GM13977 (cell line): Measurements from ENCODE around the gene MT2A.

ENCODE experiments used
- DNase-seq: peaks from one replicate; pipeline ENCODE4 v3.0.0; 2012; ENCODE audit warnings: low spot score
- CTCF ChIP-seq: IDR thresholded peaks from 2 replicates; pipeline ENCODE4 v1.5.1; 2012; ENCODE audit warnings: mild to moderate bottlenecking, control low read depth; ENCODE audit not compliant: insufficient read depth; ENCODE audit errors: extremely low read depth, missing control alignments
- in situ Hi-C: fragments of 300-500 bp; cut with MboI; formaldehyde crosslinking; loops from one replicate; pipeline ENCODE4 v1.12.0; 2022; ENCODE audit warnings: low sequenced_read_pairs, low pct_unique_long_range_greater_than_20kb, mixed read lengths, inconsistent platforms; ENCODE audit not compliant: unreplicated experiment

The MT2A gene

GRCh38 chr16:56636616-56637413, 28.4 kb downstream of the MT2A start:
- TF ChIP-seq CTCF: no peak
- DNase-seq: no peak
- in situ Hi-C loops: no loop called here

- in situ Hi-C loops: no loop called here
- DNase-seq: no peak
- no peak for TF ChIP-seq CTCF
Observed at GRCh38 chr16:56637814-56638750, 29.7 kb downstream of the MT2A start, which contains the start of gene MT1A. Gene MT1A, plus strand, starts transcription at chr16:56638666. Its CDS starts 73 bp downstream, at chr16:56638739.

- in situ Hi-C loops: no loop called here
- TF ChIP-seq CTCF: no peak
- DNase-seq: no peak
Observed at GRCh38 chr16:56639045-56639444, 30.7 kb downstream of the MT2A start.

- DNase-seq: no peak
- in situ Hi-C loops: no loop called here
- no peak for TF ChIP-seq CTCF
Observed at GRCh38 chr16:56640076-56640475, 31.7 kb downstream of the MT2A start.

GRCh38 chr16:56641166-56641565, 32.8 kb downstream of the MT2A start:
- no peak for TF ChIP-seq CTCF
- no peak for DNase-seq
- in situ Hi-C loops: no loop called here

- peak; percentile 21 for TF ChIP-seq CTCF
- in situ Hi-C loops: no loop called here
- DNase-seq: peak; percentile 64
Observed at GRCh38 chr16:56643080-56643778, 34.8 kb downstream of the MT2A start.
